GM03348 (cell line): ENCODE results near the gene SLC2A6.

Source experiments
- DNase-seq: peaks from one replicate; pipeline ENCODE4 v3.0.0; 2012; ENCODE audit warnings: low spot score

Gene SLC2A6

GRCh38 chr9:133496861-133497842 is 18.3 kb upstream of the SLC2A6 start:
- DNase-seq = no peak

DNA sequence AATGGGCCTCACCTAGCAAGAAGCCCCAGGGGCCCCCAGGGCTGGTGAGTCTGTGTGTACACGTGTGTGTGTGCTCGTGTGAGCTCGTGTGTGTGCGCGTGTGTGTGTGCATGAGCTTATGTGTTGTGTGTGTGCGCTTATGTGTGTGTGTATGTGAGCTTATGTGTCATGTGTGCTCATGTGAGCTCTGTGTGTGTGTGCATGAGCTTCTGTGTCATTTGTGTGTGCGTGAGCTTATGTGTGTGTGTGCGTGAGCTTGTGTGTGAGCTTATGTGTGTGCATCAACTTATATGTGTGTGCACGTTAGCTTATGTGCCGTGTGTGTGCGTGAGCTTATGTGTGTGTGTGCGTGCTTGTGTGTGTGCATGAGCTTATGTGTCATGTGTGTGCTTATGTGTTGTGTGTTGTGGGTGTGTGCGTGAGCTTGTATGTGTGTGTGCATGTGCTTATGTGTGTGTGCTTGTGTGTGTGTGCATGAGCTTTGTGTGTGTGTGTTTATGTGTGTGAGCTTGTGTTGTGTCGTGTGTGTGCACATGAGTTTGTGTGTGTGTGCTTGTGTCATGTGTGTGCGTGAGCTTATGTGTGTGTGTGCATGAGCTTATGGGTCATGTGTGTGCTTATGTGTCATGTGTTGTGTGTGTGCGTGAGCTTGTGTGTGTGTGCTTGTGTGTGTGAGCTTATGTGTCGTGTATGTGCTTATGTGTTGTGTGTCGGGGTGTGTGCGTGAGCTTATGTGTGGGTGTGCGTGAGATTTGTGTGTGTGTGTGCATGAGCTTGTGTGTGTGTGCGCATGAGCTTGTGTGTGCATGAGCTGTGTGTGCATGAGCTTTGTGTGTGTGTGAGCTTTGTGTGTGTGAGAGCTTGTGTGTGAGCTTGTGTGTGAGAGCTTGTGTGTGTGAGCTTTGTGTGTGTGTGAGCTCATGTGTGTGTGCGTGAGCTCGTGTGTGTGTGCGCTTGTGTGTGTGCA is 16.7 kb upstream of the SLC2A6 start:
- DNase-seq = no peak

- no peak for DNase-seq
Measured at GRCh38 chr9:133494636-133495326, 15.9 kb upstream of the SLC2A6 start.

GRCh38 chr9:133493845-133494540 is 15.1 kb upstream of the SLC2A6 start:
- no peak for DNase-seq

DNA sequence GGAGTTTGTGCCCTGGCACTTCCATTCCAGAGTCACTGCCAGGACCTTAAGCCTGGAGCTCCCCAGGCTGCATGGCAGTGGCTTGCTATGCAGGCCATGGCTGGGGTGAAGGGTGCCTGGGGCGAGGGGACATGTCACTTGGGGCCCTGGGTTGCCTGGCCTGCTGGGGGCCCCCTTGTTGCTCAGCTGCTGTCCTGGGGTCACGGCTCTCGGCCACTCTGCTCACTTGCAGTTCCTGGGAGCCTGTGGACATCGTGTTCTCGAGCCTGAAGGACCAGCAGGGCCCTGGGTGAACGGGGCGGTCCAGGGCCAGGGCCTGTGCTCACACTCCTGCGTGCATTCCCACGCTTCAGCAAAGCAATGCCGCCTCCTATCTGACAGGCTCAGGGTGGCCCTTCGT is 14.5 kb upstream of the SLC2A6 start:
- no peak for DNase-seq

- DNase-seq = no peak
Measured at GRCh38 chr9:133492061-133493021, 13.4 kb upstream of the SLC2A6 start.

GRCh38 chr9:133491656-133491925 is 12.7 kb upstream of the SLC2A6 start:
- no peak for DNase-seq

- DNase-seq = no peak
Measured at GRCh38 chr9:133490865-133491655, 12.2 kb upstream of the SLC2A6 start.

GRCh38 chr9:133490201-133490681 is 11.3 kb upstream of the SLC2A6 start:
- DNase-seq = no peak

DNA sequence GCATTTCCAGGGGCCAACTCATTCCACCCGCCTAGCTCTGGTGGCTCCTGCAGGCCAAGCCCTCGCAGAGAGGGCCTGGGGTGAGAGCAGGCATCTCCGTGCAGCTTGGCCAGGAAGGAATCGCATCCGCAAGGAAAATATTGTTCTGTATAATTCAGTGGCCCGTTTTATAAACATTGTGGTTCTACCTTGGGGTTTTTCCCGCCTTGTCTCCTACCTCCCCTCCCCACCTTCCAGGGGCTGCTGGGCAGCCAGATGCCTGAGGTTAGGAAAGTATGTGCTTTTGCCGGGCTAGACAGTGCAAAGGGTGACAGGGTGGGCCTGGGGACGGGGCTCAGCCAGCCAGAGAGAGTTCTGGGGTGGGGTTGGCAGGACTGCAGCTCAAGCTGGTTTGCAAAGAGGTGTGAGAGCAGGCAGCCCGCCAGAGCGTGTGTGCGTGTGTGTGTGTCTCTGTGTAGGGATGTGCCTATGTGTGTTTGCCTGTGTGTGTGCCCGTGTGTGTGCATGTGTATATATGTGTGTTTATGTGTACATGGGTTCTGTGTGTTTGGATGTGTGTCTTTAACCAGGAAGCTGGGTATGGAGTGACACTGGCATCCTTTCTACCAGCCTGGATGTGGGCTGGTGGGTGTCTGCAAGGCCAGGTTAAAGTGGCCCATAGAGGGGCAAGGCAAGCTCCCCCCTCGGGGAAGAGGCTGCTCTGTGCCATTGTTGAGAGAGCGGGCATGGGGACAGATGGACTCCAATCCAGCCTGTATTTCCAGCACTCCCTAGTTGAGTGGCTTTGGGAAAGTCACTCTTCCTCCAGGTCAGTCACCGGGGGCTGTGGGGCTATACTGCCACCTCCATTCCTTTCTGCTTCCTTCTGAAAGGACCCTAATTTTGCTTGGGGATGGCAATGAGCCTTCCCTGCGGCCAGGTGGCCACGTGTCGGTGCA is 10.6 kb upstream of the SLC2A6 start:
- no peak for DNase-seq

DNA sequence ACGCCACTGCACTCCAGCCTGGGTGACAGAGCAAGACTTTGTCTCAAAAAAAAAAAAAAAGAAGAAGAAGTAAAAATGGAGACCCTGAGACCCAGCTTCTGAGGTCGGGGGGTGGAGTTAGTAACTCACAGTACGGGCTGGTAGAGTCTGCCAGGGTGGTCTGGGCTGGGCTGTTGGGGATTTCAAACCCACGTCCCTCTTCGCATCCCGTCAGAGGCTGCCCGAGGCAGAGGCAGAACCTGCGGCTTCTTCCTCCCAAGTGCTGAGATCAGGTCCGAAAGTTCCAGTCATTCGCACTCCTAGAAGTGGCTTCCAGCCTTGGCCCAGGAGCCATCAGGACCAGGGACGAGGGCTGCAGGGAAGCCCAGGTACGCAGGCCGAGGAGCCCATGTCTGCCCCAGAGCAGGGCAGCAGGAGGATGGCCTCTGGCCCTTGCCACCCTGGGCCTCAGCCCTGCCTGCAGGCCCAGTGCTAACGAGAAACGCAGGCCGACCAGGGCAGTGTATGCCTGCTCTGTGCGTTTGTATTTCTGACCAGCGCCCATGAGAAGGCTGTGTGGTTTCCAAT is 9.9 kb upstream of the SLC2A6 start:
- DNase-seq = no peak

DNA sequence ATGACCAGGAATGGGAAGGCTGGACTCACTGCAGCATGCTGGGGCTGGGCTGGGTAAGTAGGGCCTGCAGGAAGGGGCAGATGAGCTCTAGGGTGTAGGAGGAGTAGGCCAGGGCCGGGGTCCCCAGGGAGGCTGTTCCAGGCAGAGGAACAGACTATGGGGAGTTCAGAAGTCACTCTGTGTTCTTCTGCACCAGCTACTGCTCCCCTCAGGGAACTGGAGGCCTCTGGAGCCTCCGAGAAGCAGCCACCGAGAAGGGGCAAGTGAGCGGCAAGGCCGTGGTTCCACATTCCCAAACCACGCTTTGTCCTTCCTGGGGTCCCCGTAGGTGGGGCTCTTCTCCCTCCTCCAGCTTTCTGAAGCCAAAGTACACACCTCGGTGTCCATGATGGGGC is 8.4 kb upstream of the SLC2A6 start:
- no peak for DNase-seq

DNA sequence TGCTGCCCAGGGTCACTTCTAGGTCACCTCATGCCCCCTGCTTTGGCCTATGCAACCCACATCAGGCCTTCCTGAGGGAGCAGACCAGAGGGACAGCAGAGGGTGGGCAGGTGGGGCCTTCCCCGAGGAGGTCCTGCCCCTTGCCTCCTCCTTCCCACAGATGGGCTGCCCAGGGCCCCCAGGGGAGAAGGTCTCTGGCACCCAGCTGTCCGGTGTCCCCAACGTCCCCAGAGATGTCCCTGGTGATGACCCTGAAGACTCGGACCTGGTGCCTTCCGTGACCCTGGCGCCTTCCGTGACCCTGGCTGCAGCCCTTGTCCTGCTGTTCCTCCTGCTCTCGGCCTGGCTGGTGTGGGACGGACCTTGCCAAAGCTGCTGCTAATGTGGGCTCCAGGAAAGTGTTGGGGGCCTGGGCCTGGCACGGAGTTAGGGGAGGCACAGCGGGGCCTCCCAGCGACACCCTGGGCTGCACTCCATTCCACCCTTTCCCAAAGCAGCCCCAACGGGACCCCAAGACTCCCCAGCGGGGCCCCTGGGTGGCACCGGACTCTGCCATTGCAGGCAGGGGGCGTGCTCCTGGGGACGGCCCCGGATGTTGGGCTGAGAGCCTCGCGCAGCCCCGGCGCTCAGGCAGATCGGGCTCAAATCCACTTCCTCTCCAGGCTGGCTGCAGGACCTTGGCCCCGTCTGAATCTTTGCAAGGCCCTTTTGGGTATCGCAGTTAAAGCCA is 6.8 kb upstream of the SLC2A6 start:
- no peak for DNase-seq

DNA sequence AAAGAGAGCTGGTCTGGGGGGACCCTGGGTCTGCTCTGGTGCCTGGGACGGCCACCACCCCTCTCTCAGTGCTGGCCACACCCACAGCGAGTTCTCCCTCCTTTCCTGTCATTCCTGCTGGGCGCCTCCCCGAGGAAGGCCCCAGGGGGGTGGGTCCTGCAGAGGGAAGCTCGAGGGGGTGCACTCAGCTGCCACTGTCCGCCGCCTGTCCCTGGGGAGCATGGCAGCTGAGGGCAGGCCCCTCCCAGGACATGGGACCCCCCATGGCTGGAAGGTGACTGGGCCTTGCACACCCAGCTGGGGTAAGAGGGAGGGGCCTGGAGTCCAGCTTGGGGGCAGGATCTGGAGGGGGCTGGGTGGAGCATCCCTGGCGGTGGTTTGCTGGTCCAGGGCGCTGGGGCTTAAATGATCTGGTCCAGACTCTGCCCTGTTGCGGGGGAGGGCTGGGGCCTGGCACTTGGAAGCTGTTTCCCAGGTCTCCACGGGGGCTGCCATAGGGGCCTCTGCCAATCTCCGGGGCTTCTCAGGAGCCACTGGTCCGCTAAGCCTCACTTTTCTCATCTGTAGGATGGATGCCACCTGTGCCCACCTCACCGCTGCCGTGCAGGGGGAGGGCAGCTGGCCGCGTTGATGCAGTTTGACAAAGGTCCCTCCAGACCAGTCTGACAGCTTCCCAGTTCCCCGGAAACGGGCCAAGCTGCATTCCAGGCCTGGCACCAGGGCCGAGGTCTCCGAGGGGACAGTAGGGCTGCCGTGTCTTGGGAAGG is 6.0 kb upstream of the SLC2A6 start:
- DNase-seq = no peak

- no peak for DNase-seq
Measured at GRCh38 chr9:133483611-133484010, 4.7 kb upstream of the SLC2A6 start.

GRCh38 chr9:133477992-133478850 is 678 bp downstream of the SLC2A6 start:
- peak; percentile 39 for DNase-seq
